Spleen (tissue), 7 donors: ENCODE results near the gene SPP1.

Experiments used
- POLR2A ChIP-seq, 3 donors: fragments of 450-650 bp; IDR thresholded peaks; one replicate each; pipeline ENCODE4 v1.5.1; 2017; ENCODE audit warnings: antibody characterized with exemption in 3 of 3, mild to moderate bottlenecking in 1 of 3
- POLR2AphosphoS5 ChIP-seq, 3 donors: sonication (generic); formaldehyde crosslinking; IDR thresholded peaks; one replicate each; pipeline ENCODE4 v1.5.1; 2017; ENCODE audit warnings: antibody characterized with exemption in 3 of 3
- TF ChIP-seq, protein P1 (sequence below), 11 experiments: fragments of 200-600 bp in 7 of 11; fragments of 450-650 bp in 4 of 11; sonication (generic) in 4 of 11; IDR thresholded peaks in 8 of 11; conservative IDR thresholded peaks in 3 of 11; 1 replicate in 7 of 11; 2 replicates in 4 of 11; pipeline versions ENCODE4 v1.4.0 to v1.8.0; 2016 to 2021; ENCODE audit warnings: antibody characterized with exemption in 11 of 11, inconsistent platforms in 4 of 11, mild to moderate bottlenecking in 1 of 11
- donor health status: DM: no; HTN: no; CAD: no; lungs with moderate emphysema.
- donor health status: DM: no; HTN: no; CAD: no.
- donor health status: DM: no; HTN: no; CAD: no.

DNA sequence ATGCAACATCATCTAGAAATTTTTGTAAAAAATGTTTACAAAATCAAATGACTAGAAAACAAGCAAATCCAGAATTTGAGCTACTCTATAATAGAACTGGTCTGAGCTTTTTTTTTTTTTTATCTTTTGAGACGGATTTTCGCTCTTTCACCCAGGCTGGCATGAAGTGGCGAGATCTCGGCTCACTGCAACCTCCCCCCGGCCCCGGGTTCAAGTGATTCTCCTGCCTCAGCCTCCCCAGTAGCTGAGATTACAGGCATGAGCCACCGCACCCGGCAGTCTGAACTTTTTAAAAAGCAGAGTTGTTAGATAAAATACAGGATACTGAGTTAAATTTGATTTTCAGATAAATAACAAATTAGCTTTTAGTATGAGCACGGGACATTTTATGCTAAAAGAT lies 11.0 kb downstream of the SPP1 start:
- TF ChIP-seq, protein P1, sequence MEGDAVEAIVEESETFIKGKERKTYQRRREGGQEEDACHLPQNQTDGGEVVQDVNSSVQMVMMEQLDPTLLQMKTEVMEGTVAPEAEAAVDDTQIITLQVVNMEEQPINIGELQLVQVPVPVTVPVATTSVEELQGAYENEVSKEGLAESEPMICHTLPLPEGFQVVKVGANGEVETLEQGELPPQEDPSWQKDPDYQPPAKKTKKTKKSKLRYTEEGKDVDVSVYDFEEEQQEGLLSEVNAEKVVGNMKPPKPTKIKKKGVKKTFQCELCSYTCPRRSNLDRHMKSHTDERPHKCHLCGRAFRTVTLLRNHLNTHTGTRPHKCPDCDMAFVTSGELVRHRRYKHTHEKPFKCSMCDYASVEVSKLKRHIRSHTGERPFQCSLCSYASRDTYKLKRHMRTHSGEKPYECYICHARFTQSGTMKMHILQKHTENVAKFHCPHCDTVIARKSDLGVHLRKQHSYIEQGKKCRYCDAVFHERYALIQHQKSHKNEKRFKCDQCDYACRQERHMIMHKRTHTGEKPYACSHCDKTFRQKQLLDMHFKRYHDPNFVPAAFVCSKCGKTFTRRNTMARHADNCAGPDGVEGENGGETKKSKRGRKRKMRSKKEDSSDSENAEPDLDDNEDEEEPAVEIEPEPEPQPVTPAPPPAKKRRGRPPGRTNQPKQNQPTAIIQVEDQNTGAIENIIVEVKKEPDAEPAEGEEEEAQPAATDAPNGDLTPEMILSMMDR (IDR thresholded peaks at IDR 0.05 in 8 of 11, conservative IDR thresholded peaks at IDR 0.05 in 3 of 11), result no peak
- no peak for TF ChIP-seq POLR2A (IDR thresholded peaks at IDR 0.05)
- TF ChIP-seq POLR2AphosphoS5 (IDR thresholded peaks at IDR 0.05), result no peak
